ENCODE measurements around the gene NEK9.

Gene NEK9

DNA sequence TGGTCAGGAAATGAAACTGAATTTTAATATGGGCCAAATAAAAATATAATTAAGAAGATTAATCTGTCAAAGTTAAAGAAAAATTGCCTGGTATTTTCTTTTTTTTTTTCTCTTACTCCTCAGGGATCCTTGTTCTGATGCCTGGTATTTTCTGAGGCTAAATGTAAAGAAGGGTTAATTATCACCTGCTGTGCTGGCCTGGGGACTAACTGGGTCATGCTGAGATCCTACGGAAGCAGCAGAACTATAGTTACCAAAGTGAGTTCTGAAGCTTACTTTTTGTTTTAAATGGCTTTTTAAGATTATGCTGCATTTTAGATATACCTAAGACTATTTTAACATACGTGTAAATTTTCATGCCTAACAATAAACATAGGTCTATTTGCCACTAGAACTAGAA lies 34.1 kb downstream of the NEK9 start:
- Histone ChIP-seq H3K27me3 (ENCODE audit: control insufficient read depth, insufficient read depth, low read length) (no peaks in the 10 kb centered on the region), H3K4me1 (ENCODE audit: control insufficient read depth, insufficient read depth, low read length) (no peaks in the 10 kb centered on the region), H3K9ac (ENCODE audit: low read length) (no peak overlapping the region), H3K4me3 (ENCODE audit: low read length) (no peak overlapping the region), H3K27ac (ENCODE audit: low read depth, low read length) (no peak overlapping the region), H3K36me3 (ENCODE audit: control insufficient read depth, insufficient read depth, low read length) (peaks cover 30% of the 10 kb centered on the region)

DNA sequence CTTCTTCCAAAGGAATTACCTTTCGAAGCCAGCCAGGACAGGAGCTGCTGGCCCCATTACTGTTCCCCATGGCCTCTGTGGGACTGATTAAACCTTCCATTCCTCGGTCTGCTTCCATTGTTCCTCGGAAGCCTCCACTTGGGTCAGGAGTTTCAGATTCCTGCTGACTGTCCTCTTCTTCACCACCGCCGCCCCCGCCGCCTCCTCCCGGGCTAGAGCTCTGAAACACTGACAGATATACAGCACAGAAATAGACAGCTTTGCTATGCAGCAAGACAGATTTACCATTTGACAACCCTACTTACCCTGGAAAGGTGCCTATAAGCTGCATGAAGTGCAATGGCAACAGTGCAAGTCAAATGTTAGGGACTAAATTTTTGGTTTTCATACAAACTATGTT lies 35.6 kb downstream of the NEK9 start:
- Histone ChIP-seq H3K4me1 (ENCODE audit: control insufficient read depth, insufficient read depth, low read length) (no peaks in the 10 kb centered on the region), H3K27me3 (ENCODE audit: control insufficient read depth, insufficient read depth, low read length) (no peaks in the 10 kb centered on the region), H3K36me3 (ENCODE audit: control insufficient read depth, insufficient read depth, low read length) (peaks cover 30% of the 10 kb centered on the region), H3K9ac (ENCODE audit: low read length) (no peak overlapping the region), H3K27ac (ENCODE audit: low read depth, low read length) (no peak overlapping the region), H3K4me3 (ENCODE audit: low read length) (no peak overlapping the region)

DNA sequence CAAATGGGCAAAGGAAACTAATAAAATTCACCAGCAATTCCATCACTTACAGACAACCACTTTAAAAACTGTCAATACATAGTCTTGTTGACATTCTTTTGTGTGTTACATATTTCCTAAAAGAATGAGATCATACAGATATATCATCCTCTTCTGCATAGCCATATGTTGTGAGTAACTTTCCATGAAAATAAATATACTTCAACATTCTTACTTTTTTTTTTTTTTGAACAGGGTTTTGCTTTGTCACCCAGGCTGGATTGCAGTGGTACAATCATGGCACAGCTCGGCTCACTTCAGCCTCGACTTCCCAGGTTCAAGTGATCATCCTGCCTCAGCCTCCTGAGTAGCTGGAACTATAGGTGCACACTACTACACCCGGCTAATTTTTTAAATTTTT lies 36.5 kb downstream of the NEK9 start:
- Histone ChIP-seq H3K27me3 (ENCODE audit: control insufficient read depth, insufficient read depth, low read length) (no peaks in the 10 kb centered on the region), H3K27ac (ENCODE audit: low read depth, low read length) (no peak overlapping the region), H3K9ac (ENCODE audit: low read length) (no peak overlapping the region), H3K4me1 (ENCODE audit: control insufficient read depth, insufficient read depth, low read length) (no peaks in the 10 kb centered on the region), H3K4me3 (ENCODE audit: low read length) (no peak overlapping the region), H3K36me3 (ENCODE audit: control insufficient read depth, insufficient read depth, low read length) (peaks cover 27% of the 10 kb centered on the region)

DNA sequence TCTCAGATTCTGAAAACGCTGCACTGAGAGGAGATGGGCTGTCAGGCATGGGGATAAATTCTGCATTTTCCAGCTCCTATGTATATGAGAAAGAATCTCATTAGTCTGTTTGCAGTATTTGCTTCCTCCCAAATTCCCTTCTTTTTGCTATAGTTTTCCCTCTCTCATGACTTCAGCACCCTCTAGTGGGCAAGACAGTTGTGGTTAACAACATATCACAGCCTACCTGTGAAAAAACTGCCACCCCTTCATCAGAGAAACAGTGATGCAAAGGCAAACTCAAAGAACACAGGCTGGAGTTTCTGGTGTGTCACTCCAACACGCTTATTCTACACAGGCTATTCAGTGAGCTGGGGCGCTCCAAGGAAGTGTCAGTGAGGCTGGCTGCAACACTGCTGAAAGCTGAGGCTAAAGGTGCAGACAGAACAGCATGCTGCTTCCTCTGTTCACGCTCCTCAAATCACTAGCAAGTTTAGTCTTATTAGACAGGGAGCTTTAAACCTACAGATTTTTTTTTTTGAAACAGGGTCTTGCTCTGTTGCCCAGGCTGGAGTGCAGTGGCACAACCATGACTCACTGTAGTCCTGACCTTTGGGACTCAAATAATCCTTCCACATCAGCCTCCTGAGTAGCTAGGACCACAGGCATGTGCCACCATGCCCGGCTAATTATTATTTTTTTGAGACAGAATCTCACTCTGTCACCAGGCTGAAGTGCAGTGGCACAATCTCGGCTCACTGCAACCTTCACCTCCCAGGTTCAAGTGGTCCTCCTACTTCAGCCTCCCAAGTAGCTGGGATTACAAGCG lies 38.1 kb downstream of the NEK9 start:
- Histone ChIP-seq H3K4me3 (ENCODE audit: low read length) (no peak overlapping the region), H3K27me3 (ENCODE audit: control insufficient read depth, insufficient read depth, low read length) (no peaks in the 10 kb centered on the region), H3K36me3 (ENCODE audit: control insufficient read depth, insufficient read depth, low read length) (peaks cover 30% of the 10 kb centered on the region), H3K4me1 (ENCODE audit: control insufficient read depth, insufficient read depth, low read length) (no peaks in the 10 kb centered on the region), H3K27ac (ENCODE audit: low read depth, low read length) (no peak overlapping the region), H3K9ac (ENCODE audit: low read length) (no peak overlapping the region)

DNA sequence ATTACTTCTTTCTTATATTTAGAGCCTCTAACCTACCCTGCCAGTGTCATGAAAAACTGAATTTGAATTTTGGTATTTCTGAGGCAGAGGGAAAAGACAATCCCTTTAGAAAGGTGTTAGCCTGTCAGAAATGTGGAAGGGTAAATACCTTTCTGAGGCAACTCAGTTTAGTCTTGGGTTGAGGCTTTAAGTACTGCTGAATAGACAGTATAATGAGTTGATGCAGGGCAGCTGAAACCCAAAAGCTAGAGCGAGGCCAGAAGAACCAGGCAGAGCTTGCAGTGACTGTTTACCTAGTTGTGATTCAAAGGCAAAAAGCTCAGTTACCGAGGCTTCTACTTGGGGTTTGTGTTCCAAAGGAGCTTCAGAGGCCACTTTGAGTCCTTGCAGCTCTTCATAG lies 38.7 kb downstream of the NEK9 start:
- Histone ChIP-seq H3K9ac (ENCODE audit: low read length) (no peak overlapping the region), H3K27me3 (ENCODE audit: control insufficient read depth, insufficient read depth, low read length) (no peaks in the 10 kb centered on the region), H3K4me3 (ENCODE audit: low read length) (no peak overlapping the region), H3K4me1 (ENCODE audit: control insufficient read depth, insufficient read depth, low read length) (no peaks in the 10 kb centered on the region), H3K36me3 (ENCODE audit: control insufficient read depth, insufficient read depth, low read length) (peaks cover 33% of the 10 kb centered on the region), H3K27ac (ENCODE audit: low read depth, low read length) (no peak overlapping the region)

DNA sequence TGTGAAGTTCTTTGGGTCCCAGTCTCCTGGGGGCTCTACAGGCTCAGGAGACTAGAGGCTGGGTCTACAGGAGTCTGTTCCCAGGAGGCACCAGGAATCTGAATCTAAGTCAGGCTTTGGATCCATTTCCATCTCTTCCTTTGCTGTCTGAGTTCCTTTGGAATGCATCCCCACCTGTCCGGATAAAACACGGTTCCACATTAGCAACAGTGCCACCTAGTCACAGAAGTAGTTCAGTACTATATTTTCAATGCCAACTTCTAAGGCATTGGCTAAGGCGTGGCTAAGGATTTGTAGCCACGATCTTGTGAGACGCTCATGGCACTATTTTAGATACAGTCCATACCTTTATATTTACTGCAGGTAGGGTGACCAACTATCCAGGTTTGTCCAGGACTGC lies 42.3 kb downstream of the NEK9 start:
- H3K27ac ChIP-seq (ENCODE audit: low read depth, low read length), result no peak overlapping the region
- no peak overlapping the region for H3K9ac ChIP-seq (ENCODE audit: low read length)
- H3K4me1 ChIP-seq (ENCODE audit: control insufficient read depth, insufficient read depth, low read length), result peaks cover 13% of the 10 kb centered on the region
- peaks cover 30% of the 10 kb centered on the region for H3K36me3 ChIP-seq (ENCODE audit: control insufficient read depth, insufficient read depth, low read length)
- no peak overlapping the region for H3K4me3 ChIP-seq (ENCODE audit: low read length)
- H3K27me3 ChIP-seq (ENCODE audit: control insufficient read depth, insufficient read depth, low read length), result no peaks in the 10 kb centered on the region

DNA sequence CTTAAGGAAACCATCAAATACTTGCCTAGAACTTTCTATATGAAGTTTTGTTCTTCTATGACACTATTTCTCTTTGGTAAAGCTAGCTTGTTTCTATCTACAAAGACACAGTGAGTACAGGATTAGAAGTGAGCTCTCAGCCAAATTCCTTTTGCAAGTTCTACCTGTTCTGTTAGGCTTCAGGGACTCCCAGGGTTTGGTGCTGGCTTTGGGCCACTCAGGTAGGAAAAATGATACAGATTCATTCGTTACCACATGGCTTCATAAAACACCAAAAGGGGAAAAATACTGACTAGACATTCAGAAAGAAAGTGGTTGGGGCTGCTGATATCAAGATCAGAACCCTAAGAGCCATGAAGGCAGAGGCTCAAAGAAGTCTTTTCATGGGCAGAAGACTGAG lies 43.6 kb downstream of the NEK9 start:
- Histone ChIP-seq H3K36me3 (ENCODE audit: control insufficient read depth, insufficient read depth, low read length) (peaks cover 28% of the 10 kb centered on the region), H3K4me3 (ENCODE audit: low read length) (no peak overlapping the region), H3K9ac (ENCODE audit: low read length) (no peak overlapping the region), H3K27me3 (ENCODE audit: control insufficient read depth, insufficient read depth, low read length) (no peaks in the 10 kb centered on the region), H3K27ac (ENCODE audit: low read depth, low read length) (no peak overlapping the region), H3K4me1 (ENCODE audit: control insufficient read depth, insufficient read depth, low read length) (peaks cover 13% of the 10 kb centered on the region)

DNA sequence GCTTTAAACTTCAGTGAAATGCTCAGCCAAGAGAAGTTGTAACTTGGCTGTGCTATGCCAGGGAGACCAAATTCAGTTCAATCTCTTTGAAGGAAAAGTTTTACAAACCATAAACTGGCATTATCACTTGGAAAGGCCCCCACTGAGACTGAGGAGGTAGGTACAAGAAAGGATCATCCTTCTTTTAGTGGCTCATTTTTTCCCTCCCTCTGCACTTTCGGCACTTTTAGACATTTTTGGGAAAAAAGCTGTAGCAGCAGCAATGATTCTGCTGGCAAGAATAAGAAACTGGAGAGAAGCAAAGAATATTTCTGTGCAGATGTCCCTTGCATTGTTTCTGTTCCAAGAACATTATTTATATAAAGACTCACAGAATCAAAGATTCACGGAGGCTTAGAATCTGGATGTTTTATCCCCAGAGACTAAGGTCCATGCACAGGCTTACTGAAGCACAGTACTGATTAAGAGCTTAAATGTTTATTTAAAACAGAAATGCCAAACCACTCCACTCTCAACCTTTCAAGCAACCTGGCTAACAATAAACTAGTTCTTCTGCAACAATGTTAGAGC lies 45.1 kb downstream of the NEK9 start:
- H3K27me3 ChIP-seq (ENCODE audit: control insufficient read depth, insufficient read depth, low read length), result no peaks in the 10 kb centered on the region
- H3K4me1 ChIP-seq (ENCODE audit: control insufficient read depth, insufficient read depth, low read length), result peaks cover 18% of the 10 kb centered on the region
- H3K27ac ChIP-seq (ENCODE audit: low read depth, low read length), result peak overlapping the region; percentile 50
- no peak overlapping the region for H3K4me3 ChIP-seq (ENCODE audit: low read length)
- H3K9ac ChIP-seq (ENCODE audit: low read length), result no peak overlapping the region
- H3K36me3 ChIP-seq (ENCODE audit: control insufficient read depth, insufficient read depth, low read length), result peaks cover 15% of the 10 kb centered on the region

DNA sequence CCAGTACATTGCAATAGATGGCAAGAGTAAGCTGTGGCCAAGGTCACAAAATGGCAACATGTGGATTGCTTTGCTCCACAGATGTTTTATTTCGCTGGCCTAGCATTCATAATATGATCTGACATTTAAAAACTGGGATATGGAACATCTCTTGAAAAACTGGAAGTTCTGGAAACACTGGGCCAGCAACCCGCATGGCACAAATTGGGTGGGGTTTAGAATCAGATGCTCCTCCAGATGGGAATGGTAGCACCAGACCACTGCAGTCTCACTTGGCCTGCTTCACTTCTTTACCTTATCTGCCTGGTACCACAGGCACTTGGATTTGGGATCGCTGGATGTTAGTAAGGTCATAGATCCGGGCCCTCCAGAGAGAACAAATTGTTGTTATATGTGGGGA lies 47.3 kb downstream of the NEK9 start:
- peaks cover 18% of the 10 kb centered on the region for H3K4me1 ChIP-seq (ENCODE audit: control insufficient read depth, insufficient read depth, low read length)
- H3K9ac ChIP-seq (ENCODE audit: low read length), result no peak overlapping the region
- no peak overlapping the region for H3K27ac ChIP-seq (ENCODE audit: low read depth, low read length)
- no peak overlapping the region for H3K4me3 ChIP-seq (ENCODE audit: low read length)
- H3K27me3 ChIP-seq (ENCODE audit: control insufficient read depth, insufficient read depth, low read length), result no peaks in the 10 kb centered on the region
- H3K36me3 ChIP-seq (ENCODE audit: control insufficient read depth, insufficient read depth, low read length), result peaks cover 11% of the 10 kb centered on the region

DNA sequence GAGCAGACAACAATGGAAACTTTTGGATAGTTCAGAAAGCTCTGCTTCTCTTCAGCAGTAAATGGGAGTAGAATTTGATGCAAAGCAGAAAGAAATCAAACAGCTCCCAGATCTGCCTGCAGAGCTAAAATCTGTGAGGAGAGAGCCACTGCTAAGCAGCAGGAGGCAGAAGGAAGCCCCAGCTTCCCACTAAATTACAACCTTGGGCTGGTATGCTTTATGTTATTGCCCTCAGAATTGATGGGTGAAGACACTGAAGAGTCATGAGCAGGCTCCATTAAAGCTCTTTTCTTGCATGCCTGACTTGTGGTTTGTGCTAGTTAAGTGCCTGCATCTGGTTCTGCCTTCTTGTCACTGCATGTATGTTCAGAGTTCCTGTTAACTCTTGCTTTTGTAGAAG lies 49.1 kb downstream of the NEK9 start:
- Histone ChIP-seq H3K27me3 (ENCODE audit: control insufficient read depth, insufficient read depth, low read length) (no peaks in the 10 kb centered on the region), H3K9ac (ENCODE audit: low read length) (no peak overlapping the region), H3K4me3 (ENCODE audit: low read length) (no peak overlapping the region), H3K27ac (ENCODE audit: low read depth, low read length) (peak overlapping the region; percentile 8), H3K4me1 (ENCODE audit: control insufficient read depth, insufficient read depth, low read length) (peaks cover 18% of the 10 kb centered on the region), H3K36me3 (ENCODE audit: control insufficient read depth, insufficient read depth, low read length) (no peaks in the 10 kb centered on the region)

DNA sequence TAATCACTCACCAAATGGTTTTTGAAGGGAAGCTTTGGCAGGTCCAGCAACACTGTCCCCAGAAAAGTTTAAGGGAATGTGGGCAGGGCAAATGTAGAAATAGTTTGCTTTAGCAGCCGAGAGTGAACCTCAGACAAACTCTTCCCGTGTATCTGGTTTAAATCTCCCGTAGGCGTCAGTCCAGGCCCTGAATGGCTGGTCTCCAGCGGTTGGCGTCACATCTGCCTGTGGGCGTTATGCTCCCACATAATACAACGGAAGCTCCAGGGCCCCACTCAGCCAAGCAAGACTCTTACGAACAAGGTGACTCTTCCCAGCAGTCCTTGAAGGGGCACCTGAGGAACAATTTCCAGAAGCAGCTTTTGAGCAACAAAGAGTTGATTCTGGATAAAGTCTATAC lies 56.5 kb downstream of the NEK9 start:
- peak overlapping the region; percentile 19 for H3K9ac ChIP-seq (ENCODE audit: low read length)
- no peaks in the 10 kb centered on the region for H3K27me3 ChIP-seq (ENCODE audit: control insufficient read depth, insufficient read depth, low read length)
- H3K27ac ChIP-seq (ENCODE audit: low read depth, low read length), result peak overlapping the region; percentile 97
- peak overlapping the region; percentile 73 for H3K4me3 ChIP-seq (ENCODE audit: low read length)
- H3K4me1 ChIP-seq (ENCODE audit: control insufficient read depth, insufficient read depth, low read length), result peaks cover 15% of the 10 kb centered on the region
- no peaks in the 10 kb centered on the region for H3K36me3 ChIP-seq (ENCODE audit: control insufficient read depth, insufficient read depth, low read length)

DNA sequence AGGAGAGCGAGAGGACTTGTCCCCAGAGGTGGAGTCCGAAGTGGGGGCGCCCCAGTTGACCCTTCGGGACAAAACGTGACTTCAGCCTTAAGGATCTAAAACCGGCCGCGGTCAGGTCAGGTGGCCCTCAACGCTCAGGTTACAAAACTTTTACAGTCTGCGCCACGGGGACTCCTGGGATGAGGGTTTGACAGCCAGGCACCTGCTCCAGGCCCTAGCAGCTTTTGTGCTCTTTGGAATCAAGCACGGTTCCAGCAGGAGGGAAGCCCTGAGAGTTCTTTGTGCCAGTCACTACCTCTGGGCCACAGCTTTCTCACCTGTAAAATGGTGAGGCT lies 57.1 kb downstream of the NEK9 start:
- H3K27ac ChIP-seq (ENCODE audit: low read depth, low read length), result peak overlapping the region; percentile 97
- no peaks in the 10 kb centered on the region for H3K36me3 ChIP-seq (ENCODE audit: control insufficient read depth, insufficient read depth, low read length)
- H3K4me1 ChIP-seq (ENCODE audit: control insufficient read depth, insufficient read depth, low read length), result peaks cover 15% of the 10 kb centered on the region
- peak overlapping the region; percentile 19 for H3K9ac ChIP-seq (ENCODE audit: low read length)
- peak overlapping the region; percentile 73 for H3K4me3 ChIP-seq (ENCODE audit: low read length)
- no peaks in the 10 kb centered on the region for H3K27me3 ChIP-seq (ENCODE audit: control insufficient read depth, insufficient read depth, low read length)
